SU-DHL-6 (cell line): ENCODE data around the gene TAF5L.

Experiments
- H2AFZ ChIP-seq: fragments of 200-600 bp; sonication (generic); 2 replicates; pipeline ENCODE4 v1.6.1; 2014; ENCODE audit warnings: low read depth, mild to moderate bottlenecking, moderate library complexity, mixed read lengths, antibody characterized with exemption, low read length; ENCODE audit not compliant: severe bottlenecking
- H3F3A ChIP-seq: fragments of 200-600 bp; shearing (Covaris generic); 2 replicates; pipeline ENCODE4 v1.6.0; 2016; ENCODE audit warnings: antibody characterized with exemption, mild to moderate bottlenecking; ENCODE audit not compliant: insufficient read depth
- H3K27ac ChIP-seq: fragments of 200-600 bp; sonication (generic); 2 replicates; pipeline ENCODE4 v1.5.1; 2016; ENCODE audit warnings: low read depth, mild to moderate bottlenecking, low read length, moderate library complexity, mixed read lengths
- H3K27me3 ChIP-seq: fragments of 200-600 bp; sonication (generic), shearing (Covaris generic); 2 replicates; pipeline ENCODE4 v1.6.0; 2014; ENCODE audit warnings: mild to moderate bottlenecking, low read length
- H3K36me3 ChIP-seq: fragments of 200-600 bp; sonication (generic); 2 replicates; pipeline ENCODE4 v1.6.1; 2014; ENCODE audit warnings: mild to moderate bottlenecking, low read length, mixed read lengths
- H3K4me2 ChIP-seq: fragments of 300-600, 200-600 bp; shearing (Covaris generic), sonication (generic); 2 replicates; pipeline ENCODE4 v1.6.0; 2014; ENCODE audit warnings: low read length, low read depth, mild to moderate bottlenecking; ENCODE audit not compliant: poor library complexity, severe bottlenecking
- H3K4me3 ChIP-seq: fragments of 200-600 bp; sonication (generic); 2 replicates; pipeline ENCODE4 v1.5.1; 2014; ENCODE audit warnings: antibody characterized with exemption, low read length, mild to moderate bottlenecking, mixed read lengths; ENCODE audit not compliant: insufficient read depth, poor library complexity, severe bottlenecking
- H3K79me2 ChIP-seq: fragments of 200-600 bp; sonication (generic); 2 replicates; pipeline ENCODE4 v1.6.1; 2014; ENCODE audit warnings: mild to moderate bottlenecking, low read length, moderate library complexity; ENCODE audit not compliant: insufficient read depth
- H3K9ac ChIP-seq: fragments of 200-600 bp; sonication (generic); 2 replicates; pipeline ENCODE4 v1.7.0; 2014; ENCODE audit warnings: mild to moderate bottlenecking, low read length
- H3K9me2 ChIP-seq: fragments of 200-600 bp; sonication (generic); replicated peaks from 2 replicates; pipeline ENCODE4 v1.6.1; 2014; ENCODE audit warnings: low read length; ENCODE audit not compliant: insufficient read depth
- H3K9me3 ChIP-seq: fragments of 200-600 bp; sonication (generic); 2 replicates; pipeline ENCODE4 v1.6.1; 2014; ENCODE audit warnings: low read length, mixed read lengths; ENCODE audit not compliant: insufficient read depth
- H4K20me1 ChIP-seq: fragments of 200-600 bp; sonication (generic); 2 replicates; pipeline ENCODE4 v1.6.1; 2014; ENCODE audit warnings: low read depth, mild to moderate bottlenecking, antibody characterized with exemption, low read length, moderate library complexity, mixed read lengths
- CTCF ChIP-seq: fragments of 200-600 bp; sonication (generic); IDR thresholded peaks from one replicate; pipeline ENCODE4 v1.5.1; 2017; ENCODE audit warnings: antibody characterized with exemption, mild to moderate bottlenecking, low read length, moderate library complexity; ENCODE audit not compliant: insufficient read depth, poor library complexity, severe bottlenecking
- EZH2phosphoT487 ChIP-seq: fragments of 200-600 bp; sonication (generic), shearing (Covaris generic); conservative IDR thresholded peaks from 2 replicates; pipeline ENCODE4 v1.6.1; 2018; ENCODE audit warnings: mild to moderate bottlenecking, antibody characterized with exemption, low read length, moderate library complexity, mixed read lengths

Gene TAF5L

GRCh38 chr1:229585338-229585737 lies 40.6 kb downstream of the TAF5L start:
- Histone ChIP-seq H3K4me3 (no peak overlapping the region), H3K27me3 (no peaks in the 10 kb centered on the region), H3K4me2 (no peak overlapping the region), H4K20me1 (no peaks in the 10 kb centered on the region), H3K79me2 (no peaks in the 10 kb centered on the region), H3K9ac (no peak overlapping the region), H3K9me3 (no peaks in the 10 kb centered on the region), H2AFZ (no peak overlapping the region), H3K9me2 (no peaks in the 10 kb centered on the region), H3K36me3 (no peaks in the 10 kb centered on the region), H3K27ac (no peak overlapping the region), H3F3A (no peaks in the 10 kb centered on the region)
- TF ChIP-seq CTCF (no peak), EZH2phosphoT487 (no peak)

- no peak overlapping the region for H3K4me2 ChIP-seq
- H3K9ac ChIP-seq = no peak overlapping the region
- no peaks in the 10 kb centered on the region for H3K9me3 ChIP-seq
- H3K9me2 ChIP-seq = no peaks in the 10 kb centered on the region
- H3K79me2 ChIP-seq = no peaks in the 10 kb centered on the region
- no peaks in the 10 kb centered on the region for H3K27me3 ChIP-seq
- no peak overlapping the region for H3K4me3 ChIP-seq
- no peak overlapping the region for H3K27ac ChIP-seq
- H3K36me3 ChIP-seq = no peaks in the 10 kb centered on the region
- H4K20me1 ChIP-seq = no peaks in the 10 kb centered on the region
- no peak overlapping the region for H2AFZ ChIP-seq
- TF ChIP-seq EZH2phosphoT487 (no peak), CTCF (no peak)
- H3F3A ChIP-seq = no peaks in the 10 kb centered on the region
These were observed 43.2 kb downstream of the TAF5L start for GRCh38 chr1:229582715-229583114.

GRCh38 chr1:229582011-229582694 lies 43.8 kb downstream of the TAF5L start:
- no peak overlapping the region for H3K4me3 ChIP-seq
- H3K4me2 ChIP-seq = no peak overlapping the region
- no peaks in the 10 kb centered on the region for H3K79me2 ChIP-seq
- H3K27ac ChIP-seq = no peak overlapping the region
- no peaks in the 10 kb centered on the region for H4K20me1 ChIP-seq
- no peaks in the 10 kb centered on the region for H3K36me3 ChIP-seq
- H3K9ac ChIP-seq = no peak overlapping the region
- H3K27me3 ChIP-seq = no peaks in the 10 kb centered on the region
- no peaks in the 10 kb centered on the region for H3K9me2 ChIP-seq
- H3K9me3 ChIP-seq = no peaks in the 10 kb centered on the region
- TF ChIP-seq CTCF = no peak
- no peak for TF ChIP-seq EZH2phosphoT487
- H3F3A ChIP-seq = no peaks in the 10 kb centered on the region
- H2AFZ ChIP-seq = no peak overlapping the region
